ENCODE measurements around the gene PLEKHB2.
"Not testable (repeated sequence)": the region's sequence is repeated elsewhere in the genome, so short reads cannot be mapped to it uniquely, and the experiment has no call there.

PLEKHB2 gene

DNA sequence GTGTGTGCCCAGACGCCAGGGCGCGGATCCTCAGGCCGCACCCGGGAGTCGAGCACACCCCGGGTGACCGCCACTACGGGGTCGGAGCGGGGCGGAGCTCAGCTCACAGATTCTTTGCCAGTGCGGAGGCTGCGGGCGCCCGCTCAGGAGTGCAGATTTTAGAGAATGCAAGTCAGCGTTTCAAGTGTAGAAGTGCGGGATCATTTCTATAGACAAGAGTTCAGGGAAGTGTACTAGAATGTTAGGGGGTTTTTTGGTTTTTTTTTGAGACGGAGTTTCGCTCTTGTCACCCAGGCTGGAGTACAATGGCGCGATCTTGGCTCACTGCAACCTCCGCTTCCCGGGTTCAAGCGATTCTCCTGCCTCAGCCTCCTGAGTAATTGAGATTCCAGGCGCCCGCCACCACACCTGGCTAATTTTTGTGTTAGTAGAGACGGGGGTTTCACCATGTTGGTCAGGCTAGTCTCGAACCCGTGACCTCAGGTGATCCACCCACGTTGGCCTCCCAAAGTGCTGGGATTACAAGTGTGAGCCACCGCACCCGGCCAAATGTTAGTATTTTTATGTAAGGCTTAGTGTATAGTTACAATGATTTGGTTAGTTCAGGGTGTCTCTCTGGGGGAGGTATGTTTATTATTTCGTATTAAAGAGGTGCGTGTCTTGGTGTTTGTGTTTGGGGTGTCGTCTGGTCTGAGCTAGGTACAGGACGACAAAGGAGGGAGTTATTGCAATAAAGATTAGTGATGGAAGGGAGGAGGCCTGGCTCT, 11.3 kb upstream of the PLEKHB2 start:
- peak; percentile 22 for DNase-seq

DNA sequence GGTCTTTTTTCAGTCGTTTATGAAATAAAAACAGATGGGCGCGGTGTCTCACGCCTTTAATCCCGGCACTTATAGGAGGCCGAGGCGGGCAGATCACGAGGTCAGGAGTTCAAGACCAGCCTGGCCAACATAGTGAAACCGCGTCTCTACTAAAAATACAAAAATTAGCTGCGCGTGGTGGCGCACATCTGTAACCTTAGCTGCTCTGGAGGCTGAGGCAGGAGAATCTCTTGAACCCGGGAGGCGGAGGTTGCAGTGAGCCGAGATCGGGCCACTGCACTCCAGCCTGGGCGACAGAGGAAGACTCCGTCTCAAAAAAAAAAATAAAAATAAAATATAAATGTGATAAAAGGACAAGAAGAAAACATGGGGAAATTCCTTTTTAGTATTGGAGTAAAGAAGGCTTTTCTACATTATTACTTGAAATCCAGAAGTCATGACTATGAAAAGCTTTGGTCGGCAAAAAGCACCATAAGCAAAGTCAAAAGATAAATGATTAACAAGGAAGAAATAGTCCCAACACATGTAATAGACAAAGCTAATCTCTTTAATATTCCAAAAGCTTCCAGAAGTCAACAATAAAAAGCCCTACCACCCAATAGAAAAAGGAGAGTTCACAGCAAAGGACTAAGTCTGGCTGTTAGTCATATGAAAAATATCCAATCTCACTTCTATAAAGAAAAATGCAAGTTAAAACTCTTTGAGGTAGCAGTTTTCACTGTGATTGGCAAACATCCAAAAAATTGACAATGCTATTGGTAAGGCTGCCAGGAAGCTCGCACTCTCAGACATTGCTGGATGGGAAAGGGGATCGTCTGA, 10.5 kb upstream of the PLEKHB2 start:
- DNase-seq = no peak

GRCh38 chr2:131103165-131103564, 2.0 kb upstream of the PLEKHB2 start:
- no peak for DNase-seq

- no peak for DNase-seq
These were observed 515 bp upstream of the PLEKHB2 start for GRCh38 chr2:131104487-131105155.

DNA sequence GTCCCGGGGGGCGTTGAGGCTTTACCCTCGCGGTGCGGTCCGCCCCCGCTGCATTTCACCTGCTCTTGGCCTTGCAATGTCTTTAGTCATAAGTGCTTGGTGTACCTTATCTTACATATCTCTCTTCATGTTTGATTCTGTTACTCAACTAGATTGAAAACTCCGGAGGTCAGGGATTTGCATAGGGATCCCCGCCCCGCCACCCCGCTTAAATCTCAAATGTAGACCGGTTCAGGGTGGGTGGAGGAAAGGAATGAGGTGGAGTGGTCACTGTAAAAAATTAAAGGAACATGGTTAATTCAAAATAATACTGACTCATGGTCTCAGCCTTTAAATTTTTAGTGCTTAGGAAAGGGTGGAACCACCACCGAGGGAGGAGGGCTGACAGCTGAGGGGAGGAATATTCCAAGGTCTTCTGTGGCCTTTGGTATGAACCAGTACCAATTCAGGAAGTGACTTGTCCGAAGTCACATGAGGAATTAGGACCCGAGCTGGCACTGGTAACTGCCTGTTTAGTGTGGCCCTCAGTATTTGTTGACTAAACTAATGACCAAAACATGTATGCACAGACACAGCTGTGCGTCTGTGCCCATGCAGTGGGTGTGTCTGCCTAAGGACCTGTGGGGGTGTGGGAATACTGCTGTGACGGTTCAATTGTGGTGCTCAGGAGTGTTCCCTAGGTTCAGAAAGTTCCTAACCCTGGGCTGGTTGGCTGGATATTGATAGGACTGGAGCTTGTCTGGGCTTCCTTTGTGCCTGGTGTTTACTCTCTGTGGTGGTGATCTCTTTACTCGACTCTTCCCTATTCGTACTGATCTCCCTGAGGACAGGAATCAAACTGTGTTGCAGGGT, 1.0 kb downstream of the PLEKHB2 start:
- peak; percentile 35 for DNase-seq

GRCh38 chr2:131112529-131112928, 7.4 kb downstream of the PLEKHB2 start:
- DNase-seq = no peak

- no peak for DNase-seq
These were observed 8.6 kb downstream of the PLEKHB2 start for GRCh38 chr2:131113566-131114227.

GRCh38 chr2:131114950-131115349, 9.8 kb downstream of the PLEKHB2 start:
- not testable (repeated sequence) for DNase-seq

DNA sequence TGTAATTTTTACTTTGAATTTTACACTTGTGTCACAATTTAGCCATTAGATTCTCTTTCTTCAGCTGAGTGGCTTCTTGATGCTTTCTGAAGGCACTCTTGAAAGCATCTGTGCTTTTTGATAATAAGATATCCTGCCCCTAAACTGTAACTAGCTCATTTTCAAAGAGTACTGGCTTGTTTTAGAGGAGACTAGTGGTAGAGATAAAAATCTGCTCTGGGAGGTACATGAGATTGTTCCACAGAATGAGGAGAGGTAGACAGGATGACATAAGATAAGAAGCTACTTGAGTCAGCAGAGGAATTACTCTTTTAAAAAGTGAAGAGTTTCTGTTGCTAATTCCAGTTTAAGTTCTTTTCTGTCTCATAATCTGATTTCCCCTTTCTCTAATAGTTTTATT, 10.6 kb downstream of the PLEKHB2 start:
- DNase-seq = no peak

DNA sequence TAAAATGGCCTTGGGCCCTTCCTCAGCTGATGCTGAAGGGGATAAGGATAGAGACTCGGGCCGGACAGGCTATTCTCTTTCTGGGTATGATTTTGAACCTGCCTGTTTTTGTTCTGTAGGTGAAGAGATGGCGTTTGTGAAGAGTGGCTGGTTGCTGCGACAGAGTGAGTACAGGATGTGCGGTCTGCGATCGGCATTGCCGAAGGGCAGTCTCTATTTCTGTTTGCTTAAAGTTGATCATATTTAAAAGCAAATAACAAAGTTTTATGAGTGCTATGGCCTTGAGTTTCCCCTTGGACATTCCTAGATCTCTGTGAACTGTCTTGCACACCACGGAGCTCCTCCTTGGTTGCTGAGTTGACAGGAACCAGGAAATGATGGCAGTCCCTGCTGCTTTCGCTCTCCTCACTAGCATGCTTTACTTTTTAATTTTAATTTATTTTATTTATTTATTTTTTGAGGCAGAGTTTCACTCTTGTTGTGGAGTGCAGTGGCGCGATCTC, 15.7 kb downstream of the PLEKHB2 start:
- no peak for DNase-seq

DNA sequence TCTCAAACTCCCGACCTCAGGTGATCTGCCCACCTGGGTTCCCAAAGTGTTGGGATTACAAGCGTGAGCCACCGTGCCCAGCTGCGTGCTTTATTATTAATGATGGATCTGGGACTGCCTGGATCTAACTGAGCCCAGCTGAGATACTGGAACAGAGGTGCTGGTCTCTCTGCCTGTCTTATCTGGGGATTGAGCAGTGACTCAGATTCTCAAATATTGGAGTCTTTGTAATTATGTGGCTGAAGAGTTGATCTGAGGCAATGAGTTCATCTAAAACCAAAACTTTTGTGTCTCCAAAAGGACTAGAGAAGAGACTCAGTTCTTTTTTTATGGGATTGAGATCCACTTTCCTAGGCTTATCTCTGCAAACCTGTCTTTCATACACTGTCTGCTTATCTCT, 16.3 kb downstream of the PLEKHB2 start:
- DNase-seq = no peak

GRCh38 chr2:131122496-131122895, 17.4 kb downstream of the PLEKHB2 start:
- DNase-seq = no peak

DNA sequence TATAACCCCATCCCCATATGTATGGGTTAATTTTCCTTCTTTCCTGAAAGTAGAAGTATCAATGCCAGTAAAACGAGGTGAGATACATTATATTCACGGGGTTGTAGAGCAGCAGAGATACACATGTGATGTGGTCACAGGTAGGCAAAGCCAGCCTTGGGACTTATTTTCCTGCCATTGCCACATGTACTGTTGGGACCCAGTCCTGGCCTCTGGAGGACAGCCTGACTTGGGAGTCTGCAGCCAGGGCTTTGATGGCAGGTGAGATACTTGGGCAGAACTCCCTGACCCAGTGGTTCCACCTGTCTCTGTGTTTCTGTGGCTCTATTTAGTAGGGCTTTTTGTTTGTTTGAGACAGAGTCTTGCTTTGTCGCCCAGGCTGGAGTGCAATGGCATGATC, 18.1 kb downstream of the PLEKHB2 start:
- no peak for DNase-seq

GRCh38 chr2:131125195-131125757, 20.1 kb downstream of the PLEKHB2 start:
- DNase-seq = no peak

DNA sequence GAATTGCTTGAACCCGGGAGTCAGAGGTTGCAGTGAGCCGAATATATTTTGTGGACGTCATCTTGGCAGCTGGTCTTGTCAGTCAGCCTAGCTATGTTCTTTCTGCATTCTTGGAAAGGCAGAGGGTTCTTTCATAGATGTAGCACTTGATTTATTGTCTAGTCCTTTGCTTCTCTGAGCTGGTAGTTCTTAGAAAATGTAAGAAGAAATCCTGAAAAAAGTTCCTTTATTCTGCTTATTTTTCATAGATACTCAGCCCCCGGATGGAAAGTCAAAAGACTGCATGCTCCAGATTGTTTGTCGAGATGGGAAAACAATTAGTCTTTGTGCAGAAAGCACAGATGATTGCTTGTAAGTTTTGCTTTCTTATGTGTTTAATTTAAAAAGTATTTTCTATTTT, 21.3 kb downstream of the PLEKHB2 start:
- DNase-seq = peak; percentile 38

- no peak for DNase-seq
These were observed 21.9 kb downstream of the PLEKHB2 start for GRCh38 chr2:131127076-131127475.

DNA sequence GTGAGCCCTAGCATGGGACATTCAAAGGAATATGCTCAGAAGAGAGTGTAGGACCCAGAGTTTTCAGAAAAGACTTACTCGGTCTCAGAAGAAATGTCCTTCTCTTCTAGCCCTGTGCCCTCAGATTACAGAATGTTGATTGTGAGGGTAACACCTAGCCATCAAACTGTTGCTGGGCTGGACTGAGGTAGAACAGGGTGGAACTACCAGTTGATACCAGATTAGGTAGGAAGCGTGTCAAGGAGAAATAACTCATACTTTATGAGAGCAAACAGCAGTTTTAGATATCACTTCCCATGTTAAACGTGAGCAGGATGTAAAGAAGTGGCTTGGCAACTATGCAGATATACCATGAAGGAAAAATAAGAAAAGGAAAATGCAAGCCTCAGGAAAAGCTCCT, 22.8 kb downstream of the PLEKHB2 start:
- DNase-seq = no peak

GRCh38 chr2:131130298-131130596, 25.1 kb downstream of the PLEKHB2 start:
- DNase-seq = no peak

GRCh38 chr2:131132729-131133128, 27.6 kb downstream of the PLEKHB2 start:
- no peak for DNase-seq

DNA sequence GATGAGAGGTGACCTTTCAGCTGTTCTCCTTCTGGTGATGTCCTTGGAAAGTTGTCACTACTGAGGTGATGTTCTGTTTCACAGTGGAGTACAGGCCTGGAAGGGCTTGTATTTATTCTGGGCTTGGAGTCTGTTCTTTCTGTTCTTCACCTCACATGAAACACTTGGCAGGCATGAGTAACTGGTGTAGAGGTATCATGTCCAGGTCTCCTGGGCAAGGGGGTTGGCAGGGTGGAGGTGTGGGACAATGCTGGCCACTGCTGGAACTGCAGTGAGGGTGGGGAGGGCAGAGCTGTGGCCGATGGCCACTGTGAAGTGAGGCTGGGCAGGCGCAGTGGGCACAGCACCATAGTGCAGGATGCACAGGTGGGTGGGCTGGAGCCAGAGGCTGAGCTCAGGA, 35.4 kb downstream of the PLEKHB2 start:
- DNase-seq = no peak

GRCh38 chr2:131142849-131143248, 37.7 kb downstream of the PLEKHB2 start:
- DNase-seq = no peak

DNA sequence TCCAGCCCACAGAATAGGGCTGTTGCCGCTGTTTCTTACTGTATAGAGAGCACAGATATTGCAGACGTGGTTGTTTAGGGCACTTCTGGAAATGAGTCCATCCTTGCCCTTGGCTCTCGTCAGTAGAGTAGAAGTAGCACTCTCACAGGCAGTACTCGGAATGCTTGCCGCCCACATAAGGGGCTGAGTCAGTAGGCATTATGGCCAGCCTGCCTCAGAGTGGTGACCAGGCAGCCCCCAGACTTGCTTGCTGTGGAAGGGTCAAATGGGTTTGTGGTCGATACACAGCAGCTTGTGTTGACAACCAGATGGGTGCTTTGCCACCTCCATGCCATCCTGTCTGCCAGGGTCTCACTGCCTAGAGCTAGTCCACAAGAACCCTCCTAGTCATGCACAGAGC, 38.7 kb downstream of the PLEKHB2 start:
- no peak for DNase-seq
